Suprapubic skin (tissue), 3 donors: ENCODE measurements around the gene INMT.

Source experiments
- CTCF ChIP-seq, 2 donors: fragments of 200-600 bp in 1 of 2; fragments of 450-650 bp in 1 of 2; sonication (generic) in 1 of 2; IDR thresholded peaks; one replicate each; pipeline ENCODE4 v1.5.1; 2016 to 2019; ENCODE audit warnings: antibody characterized with exemption in 2 of 2, mild to moderate bottlenecking in 1 of 2, moderate library complexity in 1 of 2
- EP300 ChIP-seq: sonication (generic); formaldehyde crosslinking; IDR thresholded peaks from one replicate; pipeline ENCODE4 v1.6.1; 2017; ENCODE audit warnings: antibody characterized with exemption
- POLR2A ChIP-seq, 2 donors: fragments of 450-650 bp; IDR thresholded peaks; one replicate each; pipeline ENCODE4 v1.6.1; 2017; ENCODE audit warnings: antibody characterized with exemption in 2 of 2, mild to moderate bottlenecking in 2 of 2, moderate library complexity in 2 of 2

GRCh38 chr7:30771174-30771879, 19.4 kb downstream of the INMT start, which contains the start of gene MINDY4:
- TF ChIP-seq CTCF (IDR thresholded peaks at IDR 0.05) = no peak
- TF ChIP-seq POLR2A (IDR thresholded peaks at IDR 0.05) = no peak
- no peak for TF ChIP-seq EP300
